HCT116 (cell line): ENCODE measurements around the gene NDUFS4. TPM values are rescaled to one million over a fixed set of nuclear protein-coding genes. Genes with fewer than 3 reads are reported as not detected.
"Not testable (repeated sequence)": the region's sequence is repeated elsewhere in the genome, so short reads cannot be mapped to it uniquely, and the experiment has no call there.

Experiments
- ATAC-seq: fragments of 200-7000 bp; cut with Tn5 transposase; 2 replicates; pipeline ENCODE4 v1.9.1; 2020; ENCODE audit warnings: mild to moderate bottlenecking, moderate library complexity
- BruUV-seq: library from RNA; stranded (reverse); fragments of 400-500 nt; replicated peaks from 2 replicates; lab custom pipeline; 2021; lab: Mats Ljungman, UMichigan
- CTCF ChIA-PET: fragments of 300-600 bp; sonication (Branson Sonifier 250); formaldehyde crosslinking; loops from one replicate; lab custom pipeline; 2021; ENCODE audit warnings: antibody characterized with exemption; lab: Charles Lee
- POLR2A ChIA-PET: fragments of 300-600, 350-600 bp; sonication (Branson Sonifier 250); formaldehyde crosslinking; loops from one replicate; lab custom pipeline; 2021; ENCODE audit warnings: antibody characterized with exemption; lab: Charles Lee
- RAD21 ChIA-PET, 2 experiments: fragments of 300-600 bp; sonication (Branson Sonifier 250); formaldehyde crosslinking; loops; one replicate each; lab custom pipeline; 2023; ENCODE audit warnings: low total read pairs in 2 of 2; ENCODE audit not compliant: uncharacterized antibody in 2 of 2, unreplicated experiment in 2 of 2, low non-redundant PET in 1 of 2; lab: Charles Lee
- DNase-seq: peaks from one replicate; pipeline ENCODE4 v3.0.0-alpha.2; 2010; ENCODE audit warnings: low read depth, low spot score
- H2AFZ ChIP-seq: fragments of 200-600 bp; shearing (Covaris generic), sonication (generic); 2 replicates; pipeline ENCODE4 v1.6.1; 2017; ENCODE audit warnings: low read depth, mixed run types, mixed read lengths, antibody characterized with exemption, low read length; ENCODE audit not compliant: poor library complexity, severe bottlenecking
- H3K27ac ChIP-seq: 2 replicates; pipeline ENCODE4 v1.5.1; 2012; ENCODE audit warnings: low read depth, low read length
- H3K27me3 ChIP-seq: fragments of 200-600 bp; sonication (generic); 2 replicates; pipeline ENCODE4 v1.6.1; 2016; ENCODE audit warnings: mixed run types, low read length, mixed read lengths; ENCODE audit not compliant: insufficient read depth
- H3K36me3 ChIP-seq, 2 experiments: fragments of 200-500 bp in 1 of 2; fragments of 200-600 bp in 1 of 2; sonication (Bioruptor generic) in 1 of 2; sonication (generic) in 1 of 2; 2 replicates each; pipeline versions ENCODE4 v1.5.1 to v1.6.1; 2014 to 2016; ENCODE audit warnings: low read length in 2 of 2, inconsistent platforms in 1 of 2, mixed read lengths in 1 of 2, mixed run types in 1 of 2; ENCODE audit not compliant: insufficient read depth in 2 of 2, control insufficient read depth in 1 of 2
- H3K4me1 ChIP-seq, 2 experiments: fragments of 200-600 bp in 1 of 2; sonication (generic) in 1 of 2; 2 replicates each; pipeline versions ENCODE4 v1.5.1 to v1.6.1; 2012 to 2017; ENCODE audit warnings: low read length in 2 of 2, inconsistent platforms in 1 of 2, mild to moderate bottlenecking in 1 of 2, mixed read lengths in 1 of 2, mixed run types in 1 of 2, moderate library complexity in 1 of 2; ENCODE audit not compliant: insufficient read depth in 2 of 2, control insufficient read depth in 1 of 2
- H3K4me2 ChIP-seq: fragments of 200-600 bp; sonication (generic); 2 replicates; pipeline ENCODE4 v1.6.1; 2017; ENCODE audit warnings: mixed run types, low read length, mixed read lengths
- H3K4me3 ChIP-seq, 2 experiments: fragments of 200-600 bp in 1 of 2; sonication (generic) in 1 of 2; replicated peaks in 1 of 2; 2 replicates each; pipeline ENCODE4 v1.5.1; 2011 to 2016; ENCODE audit warnings: low read length in 2 of 2, control low read depth in 1 of 2, low read depth in 1 of 2, mild to moderate bottlenecking in 1 of 2, mixed read lengths in 1 of 2, mixed run types in 1 of 2
- H3K79me2 ChIP-seq: fragments of 200-600 bp; sonication (generic); 2 replicates; pipeline ENCODE4 v1.6.1; 2017; ENCODE audit warnings: mild to moderate bottlenecking, mixed run types, low read length, moderate library complexity, mixed read lengths; ENCODE audit not compliant: insufficient read depth
- H3K9ac ChIP-seq: fragments of 200-600 bp; sonication (generic); 2 replicates; pipeline ENCODE4 v1.6.1; 2016; ENCODE audit warnings: low read length, mixed read lengths
- H3K9me2 ChIP-seq: fragments of 200-600 bp; sonication (generic), shearing (Covaris generic); 2 replicates; pipeline ENCODE4 v1.6.1; 2017; ENCODE audit warnings: mixed run types, mild to moderate bottlenecking, moderate library complexity; ENCODE audit not compliant: insufficient read depth
- H3K9me3 ChIP-seq, 2 experiments: fragments of 200-500 bp in 1 of 2; fragments of 200-600 bp in 1 of 2; sonication (Bioruptor generic) in 1 of 2; sonication (generic) in 1 of 2; 2 replicates each; pipeline ENCODE4 v1.6.1; 2014 to 2017; ENCODE audit warnings: low read length in 2 of 2, mixed read lengths in 2 of 2, inconsistent platforms in 1 of 2, low read depth in 1 of 2, mild to moderate bottlenecking in 1 of 2, mixed run types in 1 of 2, moderate library complexity in 1 of 2; ENCODE audit not compliant: control insufficient read depth in 1 of 2, insufficient read depth in 1 of 2
- H4K20me1 ChIP-seq: fragments of 200-600 bp; sonication (generic), shearing (Covaris generic); 2 replicates; pipeline ENCODE4 v1.6.1; 2017; ENCODE audit warnings: mixed run types, mild to moderate bottlenecking, moderate library complexity; ENCODE audit not compliant: insufficient read depth
- CTCF ChIP-seq, 3 experiments: fragments of 200-600 bp in 1 of 3; sonication (generic) in 1 of 3; IDR thresholded peaks in 2 of 3; conservative IDR thresholded peaks in 1 of 3; 2 replicates each; pipeline ENCODE4 v1.5.1; 2012 to 2017; ENCODE audit warnings: low read depth in 2 of 3, low read length in 2 of 3, antibody characterized with exemption in 1 of 3, borderline replicate concordance in 1 of 3, control low read depth in 1 of 3, mild to moderate bottlenecking in 1 of 3, mixed read lengths in 1 of 3, mixed run types in 1 of 3, moderate library complexity in 1 of 3; ENCODE audit not compliant: insufficient read depth in 1 of 3
- EGR1 ChIP-seq: IDR thresholded peaks from 2 replicates; pipeline ENCODE4 v1.6.1; 2012; ENCODE audit warnings: low read depth
- ELF1 ChIP-seq: IDR thresholded peaks from 2 replicates; pipeline ENCODE4 v1.6.1; 2012; ENCODE audit warnings: low read depth, borderline replicate concordance
- EZH2 ChIP-seq: fragments of 200-600 bp; sonication (generic); IDR thresholded peaks from 2 replicates; pipeline ENCODE4 v1.6.1; 2017; ENCODE audit warnings: antibody characterized with exemption, mixed run types
- EZH2phosphoT487 ChIP-seq: fragments of 200-600 bp; IDR thresholded peaks from 2 replicates; pipeline ENCODE4 v1.6.1; 2018; ENCODE audit warnings: antibody characterized with exemption, borderline replicate concordance
- RAD21 ChIP-seq: IDR thresholded peaks from 2 replicates; pipeline ENCODE4 v1.6.1; 2012; ENCODE audit warnings: low read depth, mild to moderate bottlenecking
- REST ChIP-seq: IDR thresholded peaks from 2 replicates; pipeline ENCODE4 v1.6.1; 2012; ENCODE audit warnings: low read depth
- SP1 ChIP-seq: IDR thresholded peaks from 2 replicates; pipeline ENCODE4 v1.6.1; 2012; ENCODE audit warnings: low read depth
- TCF7L2 ChIP-seq: IDR thresholded peaks from 2 replicates; pipeline ENCODE4 v1.7.0; 2011; ENCODE audit warnings: borderline replicate concordance, inconsistent platforms; ENCODE audit not compliant: insufficient read depth, insufficient read length; ENCODE audit errors: extremely low read depth
- intact Hi-C: fragments of 100-400 bp; cut with micrococcal nuclease; formaldehyde crosslinking; loops from 2 replicates; pipeline ENCODE4 v1.10.0; 2022
- total RNA-seq: library from RNA; stranded (reverse); gene quantifications from one replicate; pipeline ENCODE4 v1.2.1, GENCODE V29; 2021; ENCODE audit not compliant: unreplicated experiment
- TF ChIP-seq, protein P1 (sequence below): IDR thresholded peaks from 2 replicates; pipeline ENCODE4 v1.6.1; 2012

The NDUFS4 gene
- total RNA-seq, 1 experiment from 2014 or later: 91.4 TPM

GRCh38 chr5:53520813-53521212 lies 39.6 kb upstream of the NDUFS4 start (continued):
- no peak for TF ChIP-seq CTCF (IDR thresholded peaks at IDR 0.05 in 2 of 3, conservative IDR thresholded peaks at IDR 0.05 in 1 of 3; ENCODE audit: borderline replicate concordance in 1 of 3, insufficient read depth in 1 of 3, low read depth in 2 of 3, low read length in 2 of 3)
- TF ChIP-seq EGR1: no peak
- TF ChIP-seq RAD21: no peak

DNA sequence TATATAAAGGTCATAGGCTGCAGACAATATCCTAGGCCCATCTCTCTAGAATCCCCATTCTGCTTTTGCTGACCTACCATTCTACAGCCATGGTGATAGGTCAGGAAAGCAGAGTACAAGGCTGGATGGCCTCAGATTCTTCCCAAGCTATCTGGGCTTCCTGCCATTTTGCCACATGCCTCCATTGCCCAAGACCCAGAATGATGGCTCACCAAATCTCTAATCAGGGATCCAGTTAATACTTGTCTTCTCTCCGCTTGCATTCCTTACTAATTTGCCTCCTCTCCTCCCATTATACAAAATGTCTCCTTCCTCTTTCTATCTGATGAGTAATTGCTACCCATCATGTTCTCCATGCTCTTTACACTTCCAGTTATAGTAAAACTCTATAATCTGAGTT lies 22.7 kb upstream of the NDUFS4 start:
- Histone ChIP-seq H3K9me3 (no peaks in the 10 kb centered on the region), H3K4me1 (no peaks in the 10 kb centered on the region), H3K4me3 (no peak overlapping the region), H3K27ac (no peak overlapping the region), H3K9me2 (no peaks in the 10 kb centered on the region), H3K36me3 (no peaks in the 10 kb centered on the region), H3K9ac (no peak overlapping the region)
- RAD21 ChIA-PET: no interaction called here
- ATAC-seq: no peak
- no peak for DNase-seq
- POLR2A ChIA-PET: no interaction called here
- TF ChIP-seq TCF7L2 (no peak), ELF1 (no peak), CTCF (IDR thresholded peaks at IDR 0.05 in 2 of 3, conservative IDR thresholded peaks at IDR 0.05 in 1 of 3; ENCODE audit: borderline replicate concordance in 1 of 3, insufficient read depth in 1 of 3, low read depth in 2 of 3, low read length in 2 of 3) (no peak), EGR1 (no peak), EZH2phosphoT487 (no peak), EZH2 (no peak), SP1 (no peak), REST (no peak)
- TF ChIP-seq, protein P1, sequence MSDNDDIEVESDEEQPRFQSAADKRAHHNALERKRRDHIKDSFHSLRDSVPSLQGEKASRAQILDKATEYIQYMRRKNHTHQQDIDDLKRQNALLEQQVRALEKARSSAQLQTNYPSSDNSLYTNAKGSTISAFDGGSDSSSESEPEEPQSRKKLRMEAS: no peak
- TF ChIP-seq, all 23 proteins: peak for 0
- CTCF ChIA-PET: interaction anchor here (1.0 kb wide), 1 partner anchor 59 kb away, joined by 3 read pairs; no protein-coding TSS in a partner anchor
- Histone ChIP-seq H2AFZ (no peak overlapping the region), H3K4me2 (no peak overlapping the region), H3K27me3 (no peaks in the 10 kb centered on the region), H3K79me2 (no peaks in the 10 kb centered on the region), H4K20me1 (no peaks in the 10 kb centered on the region)
- BruUV-seq: no TSS peak
- intact Hi-C loops: no loop called here

- CTCF ChIA-PET, POLR2A ChIA-PET: not testable (repeated sequence)
These were observed 19.7 kb upstream of the NDUFS4 start for GRCh38 chr5:53540739-53541138.

More at GRCh38 chr5:53540739-53541138, 19.7 kb upstream of the NDUFS4 start:
- H3K9me3 ChIP-seq, H4K20me1 ChIP-seq, H3K9me2 ChIP-seq, RAD21 ChIA-PET, H3K4me3 ChIP-seq, H3K9ac ChIP-seq, H3K36me3 ChIP-seq, intact Hi-C loops, H3K4me2 ChIP-seq, ATAC-seq, DNase-seq, H3K27me3 ChIP-seq, H3K27ac ChIP-seq, H3K79me2 ChIP-seq, H3K4me1 ChIP-seq, BruUV-seq, H2AFZ ChIP-seq: not testable (repeated sequence)
